HCT116 (cell line): ENCODE results near the gene GPALPP1. TPM values are rescaled to one million over a fixed set of nuclear protein-coding genes. Genes with fewer than 3 reads are reported as not detected.

Experiments used
- ATAC-seq: fragments of 200-7000 bp; cut with Tn5 transposase; 2 replicates; pipeline ENCODE4 v1.9.1; 2020; ENCODE audit warnings: mild to moderate bottlenecking, moderate library complexity
- BruUV-seq: library from RNA; stranded (reverse); fragments of 400-500 nt; replicated peaks from 2 replicates; lab custom pipeline; 2021; lab: Mats Ljungman, UMichigan
- CTCF ChIA-PET: fragments of 300-600 bp; sonication (Branson Sonifier 250); formaldehyde crosslinking; loops from one replicate; lab custom pipeline; 2021; ENCODE audit warnings: antibody characterized with exemption; lab: Charles Lee
- POLR2A ChIA-PET: fragments of 300-600, 350-600 bp; sonication (Branson Sonifier 250); formaldehyde crosslinking; loops from one replicate; lab custom pipeline; 2021; ENCODE audit warnings: antibody characterized with exemption; lab: Charles Lee
- RAD21 ChIA-PET, 2 experiments: fragments of 300-600 bp; sonication (Branson Sonifier 250); formaldehyde crosslinking; loops; one replicate each; lab custom pipeline; 2023; ENCODE audit warnings: low total read pairs in 2 of 2; ENCODE audit not compliant: uncharacterized antibody in 2 of 2, unreplicated experiment in 2 of 2, low non-redundant PET in 1 of 2; lab: Charles Lee
- DNase-seq: peaks from one replicate; pipeline ENCODE4 v3.0.0-alpha.2; 2010; ENCODE audit warnings: low read depth, low spot score
- H2AFZ ChIP-seq: fragments of 200-600 bp; shearing (Covaris generic), sonication (generic); 2 replicates; pipeline ENCODE4 v1.6.1; 2017; ENCODE audit warnings: low read depth, mixed run types, mixed read lengths, antibody characterized with exemption, low read length; ENCODE audit not compliant: poor library complexity, severe bottlenecking
- H3K27ac ChIP-seq: 2 replicates; pipeline ENCODE4 v1.5.1; 2012; ENCODE audit warnings: low read depth, low read length
- H3K27me3 ChIP-seq: fragments of 200-600 bp; sonication (generic); 2 replicates; pipeline ENCODE4 v1.6.1; 2016; ENCODE audit warnings: mixed run types, low read length, mixed read lengths; ENCODE audit not compliant: insufficient read depth
- H3K36me3 ChIP-seq, 2 experiments: fragments of 200-500 bp in 1 of 2; fragments of 200-600 bp in 1 of 2; sonication (Bioruptor generic) in 1 of 2; sonication (generic) in 1 of 2; 2 replicates each; pipeline versions ENCODE4 v1.5.1 to v1.6.1; 2014 to 2016; ENCODE audit warnings: low read length in 2 of 2, inconsistent platforms in 1 of 2, mixed read lengths in 1 of 2, mixed run types in 1 of 2; ENCODE audit not compliant: insufficient read depth in 2 of 2, control insufficient read depth in 1 of 2
- H3K4me1 ChIP-seq, 2 experiments: fragments of 200-600 bp in 1 of 2; sonication (generic) in 1 of 2; 2 replicates each; pipeline versions ENCODE4 v1.5.1 to v1.6.1; 2012 to 2017; ENCODE audit warnings: low read length in 2 of 2, inconsistent platforms in 1 of 2, mild to moderate bottlenecking in 1 of 2, mixed read lengths in 1 of 2, mixed run types in 1 of 2, moderate library complexity in 1 of 2; ENCODE audit not compliant: insufficient read depth in 2 of 2, control insufficient read depth in 1 of 2
- H3K4me2 ChIP-seq: fragments of 200-600 bp; sonication (generic); 2 replicates; pipeline ENCODE4 v1.6.1; 2017; ENCODE audit warnings: mixed run types, low read length, mixed read lengths
- H3K4me3 ChIP-seq, 2 experiments: fragments of 200-600 bp in 1 of 2; sonication (generic) in 1 of 2; replicated peaks in 1 of 2; 2 replicates each; pipeline ENCODE4 v1.5.1; 2011 to 2016; ENCODE audit warnings: low read length in 2 of 2, control low read depth in 1 of 2, low read depth in 1 of 2, mild to moderate bottlenecking in 1 of 2, mixed read lengths in 1 of 2, mixed run types in 1 of 2
- H3K79me2 ChIP-seq: fragments of 200-600 bp; sonication (generic); 2 replicates; pipeline ENCODE4 v1.6.1; 2017; ENCODE audit warnings: mild to moderate bottlenecking, mixed run types, low read length, moderate library complexity, mixed read lengths; ENCODE audit not compliant: insufficient read depth
- H3K9ac ChIP-seq: fragments of 200-600 bp; sonication (generic); 2 replicates; pipeline ENCODE4 v1.6.1; 2016; ENCODE audit warnings: low read length, mixed read lengths
- H3K9me2 ChIP-seq: fragments of 200-600 bp; sonication (generic), shearing (Covaris generic); 2 replicates; pipeline ENCODE4 v1.6.1; 2017; ENCODE audit warnings: mixed run types, mild to moderate bottlenecking, moderate library complexity; ENCODE audit not compliant: insufficient read depth
- H3K9me3 ChIP-seq, 2 experiments: fragments of 200-500 bp in 1 of 2; fragments of 200-600 bp in 1 of 2; sonication (Bioruptor generic) in 1 of 2; sonication (generic) in 1 of 2; 2 replicates each; pipeline ENCODE4 v1.6.1; 2014 to 2017; ENCODE audit warnings: low read length in 2 of 2, mixed read lengths in 2 of 2, inconsistent platforms in 1 of 2, low read depth in 1 of 2, mild to moderate bottlenecking in 1 of 2, mixed run types in 1 of 2, moderate library complexity in 1 of 2; ENCODE audit not compliant: control insufficient read depth in 1 of 2, insufficient read depth in 1 of 2
- H4K20me1 ChIP-seq: fragments of 200-600 bp; sonication (generic), shearing (Covaris generic); 2 replicates; pipeline ENCODE4 v1.6.1; 2017; ENCODE audit warnings: mixed run types, mild to moderate bottlenecking, moderate library complexity; ENCODE audit not compliant: insufficient read depth
- EZH2 ChIP-seq: fragments of 200-600 bp; sonication (generic); IDR thresholded peaks from 2 replicates; pipeline ENCODE4 v1.6.1; 2017; ENCODE audit warnings: antibody characterized with exemption, mixed run types
- JUND ChIP-seq: IDR thresholded peaks from 2 replicates; pipeline ENCODE4 v1.6.1; 2012
- POLR2A ChIP-seq: IDR thresholded peaks from 2 replicates; pipeline ENCODE4 v1.7.0; 2011; ENCODE audit warnings: borderline replicate concordance; ENCODE audit not compliant: insufficient read depth, insufficient read length; ENCODE audit errors: extremely low read depth
- RAD21 ChIP-seq: IDR thresholded peaks from 2 replicates; pipeline ENCODE4 v1.6.1; 2012; ENCODE audit warnings: low read depth, mild to moderate bottlenecking
- intact Hi-C: fragments of 100-400 bp; cut with micrococcal nuclease; formaldehyde crosslinking; loops from 2 replicates; pipeline ENCODE4 v1.10.0; 2022
- total RNA-seq: library from RNA; stranded (reverse); gene quantifications from one replicate; pipeline ENCODE4 v1.2.1, GENCODE V29; 2021; ENCODE audit not compliant: unreplicated experiment
- TF ChIP-seq, protein P1 (sequence below): IDR thresholded peaks from 2 replicates; pipeline ENCODE4 v1.6.1; 2012
- TF ChIP-seq, protein P2 (sequence below), 3 experiments: fragments of 200-600 bp in 1 of 3; sonication (generic) in 1 of 3; IDR thresholded peaks in 2 of 3; conservative IDR thresholded peaks in 1 of 3; 2 replicates each; pipeline ENCODE4 v1.5.1; 2012 to 2017; ENCODE audit warnings: low read depth in 2 of 3, low read length in 2 of 3, antibody characterized with exemption in 1 of 3, borderline replicate concordance in 1 of 3, control low read depth in 1 of 3, mild to moderate bottlenecking in 1 of 3, mixed read lengths in 1 of 3, mixed run types in 1 of 3, moderate library complexity in 1 of 3; ENCODE audit not compliant: insufficient read depth in 1 of 3
- TF ChIP-seq, protein P3 (sequence below): IDR thresholded peaks from 2 replicates; pipeline ENCODE4 v1.6.1; 2012; ENCODE audit warnings: low read depth

GPALPP1 gene
- total RNA-seq, 1 experiment from 2014 or later = 21.3 TPM

DNA sequence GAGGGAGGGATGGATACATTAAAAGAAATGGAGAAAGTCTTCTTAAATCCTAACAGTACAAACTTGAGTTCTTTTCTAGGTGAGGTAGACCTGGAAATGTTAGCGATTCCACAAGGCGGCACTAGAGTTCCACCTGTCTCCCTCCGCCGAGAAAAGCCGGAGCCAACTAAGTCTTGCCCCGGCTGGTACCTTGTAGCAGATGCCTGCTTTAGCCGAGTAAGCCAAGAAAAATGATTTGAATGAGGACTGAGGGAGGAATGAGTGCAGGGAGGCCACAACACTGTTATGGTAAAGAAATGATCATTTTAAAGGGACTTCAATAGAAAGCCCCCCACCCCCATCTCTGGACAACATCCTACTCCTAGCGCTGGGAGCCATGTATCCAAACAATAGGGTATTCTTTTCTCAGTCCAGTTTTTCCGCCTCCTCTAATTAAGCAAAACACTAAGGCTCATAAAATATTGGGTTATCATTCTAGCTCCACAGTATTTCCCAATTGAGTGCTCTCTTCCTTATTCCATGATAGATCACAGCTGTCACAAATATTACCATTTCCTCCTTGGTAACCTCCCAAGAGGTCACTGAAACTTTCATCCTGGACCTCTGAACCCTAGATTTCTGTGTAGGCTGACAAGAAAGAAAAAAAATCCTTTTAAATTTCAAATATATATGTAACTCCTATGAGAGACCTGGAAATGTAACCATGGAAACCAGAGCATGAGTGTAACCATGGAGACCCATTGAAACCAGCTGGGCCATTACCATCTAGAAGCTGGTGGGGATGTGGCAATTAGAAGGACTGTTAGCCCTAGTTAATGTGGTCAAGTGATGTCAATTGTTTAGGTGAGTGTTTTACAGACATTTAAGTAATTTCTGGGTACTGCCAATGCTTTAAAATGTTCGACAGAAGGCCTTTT lies 58.3 kb downstream of the GPALPP1 start:
- Histone ChIP-seq H4K20me1 (no peaks in the 10 kb centered on the region), H3K4me2 (no peak overlapping the region), H3K4me1 (peaks cover 0 to 4% of the 10 kb centered on the region in 2 experiments; a peak in 1 of 4 replicates), H2AFZ (peak overlapping the region; percentile 81), H3K27me3 (no peaks in the 10 kb centered on the region), H3K27ac (no peak overlapping the region), H3K4me3 (no peak overlapping the region), H3K9ac (no peak overlapping the region), H3K9me2 (no peaks in the 10 kb centered on the region), H3K79me2 (no peaks in the 10 kb centered on the region), H3K9me3 (no peaks in the 10 kb centered on the region), H3K36me3 (no peaks in the 10 kb centered on the region)
- DNase-seq (peak; percentile 68), ATAC-seq (peak; percentile 95)
- ChIA-PET CTCF (interaction anchor here (0.7 to 4.4 kb wide), 9 partner anchors 26 to 347 kb away, joined by 3 to 55 read pairs (median 4); partner anchors contain the start of gene TPT1), RAD21 (interaction anchor here (0.8 to 2.2 kb wide), 6 partner anchors 233 to 261 kb away, joined by 3 to 13 read pairs (median 5); no protein-coding TSS in a partner anchor), POLR2A (interaction anchor here (1.0 to 1.2 kb wide), 2 partner anchors 293 to 294 kb away, joined by 3 to 6 read pairs; partner anchors contain the start of gene TPT1)
- no TSS peak for BruUV-seq
- intact Hi-C loops = loop anchor here (1.0 to 10.0 kb wide), 3 partner anchors 234 to 347 kb away; no protein-coding TSS in a partner anchor
- TF ChIP-seq POLR2A (no peak), JUND (no peak), EZH2 (no peak), RAD21 (peak; percentile 98)
- TF ChIP-seq, protein P1, sequence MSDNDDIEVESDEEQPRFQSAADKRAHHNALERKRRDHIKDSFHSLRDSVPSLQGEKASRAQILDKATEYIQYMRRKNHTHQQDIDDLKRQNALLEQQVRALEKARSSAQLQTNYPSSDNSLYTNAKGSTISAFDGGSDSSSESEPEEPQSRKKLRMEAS = no peak
- TF ChIP-seq, protein P2, sequence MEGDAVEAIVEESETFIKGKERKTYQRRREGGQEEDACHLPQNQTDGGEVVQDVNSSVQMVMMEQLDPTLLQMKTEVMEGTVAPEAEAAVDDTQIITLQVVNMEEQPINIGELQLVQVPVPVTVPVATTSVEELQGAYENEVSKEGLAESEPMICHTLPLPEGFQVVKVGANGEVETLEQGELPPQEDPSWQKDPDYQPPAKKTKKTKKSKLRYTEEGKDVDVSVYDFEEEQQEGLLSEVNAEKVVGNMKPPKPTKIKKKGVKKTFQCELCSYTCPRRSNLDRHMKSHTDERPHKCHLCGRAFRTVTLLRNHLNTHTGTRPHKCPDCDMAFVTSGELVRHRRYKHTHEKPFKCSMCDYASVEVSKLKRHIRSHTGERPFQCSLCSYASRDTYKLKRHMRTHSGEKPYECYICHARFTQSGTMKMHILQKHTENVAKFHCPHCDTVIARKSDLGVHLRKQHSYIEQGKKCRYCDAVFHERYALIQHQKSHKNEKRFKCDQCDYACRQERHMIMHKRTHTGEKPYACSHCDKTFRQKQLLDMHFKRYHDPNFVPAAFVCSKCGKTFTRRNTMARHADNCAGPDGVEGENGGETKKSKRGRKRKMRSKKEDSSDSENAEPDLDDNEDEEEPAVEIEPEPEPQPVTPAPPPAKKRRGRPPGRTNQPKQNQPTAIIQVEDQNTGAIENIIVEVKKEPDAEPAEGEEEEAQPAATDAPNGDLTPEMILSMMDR (IDR thresholded peaks at IDR 0.05 in 2 of 3, conservative IDR thresholded peaks at IDR 0.05 in 1 of 3; ENCODE audit: borderline replicate concordance in 1 of 3, insufficient read depth in 1 of 3, low read depth in 2 of 3, low read length in 2 of 3) = peak; percentile 87 to 95 (median 94)
- TF ChIP-seq, protein P3, sequence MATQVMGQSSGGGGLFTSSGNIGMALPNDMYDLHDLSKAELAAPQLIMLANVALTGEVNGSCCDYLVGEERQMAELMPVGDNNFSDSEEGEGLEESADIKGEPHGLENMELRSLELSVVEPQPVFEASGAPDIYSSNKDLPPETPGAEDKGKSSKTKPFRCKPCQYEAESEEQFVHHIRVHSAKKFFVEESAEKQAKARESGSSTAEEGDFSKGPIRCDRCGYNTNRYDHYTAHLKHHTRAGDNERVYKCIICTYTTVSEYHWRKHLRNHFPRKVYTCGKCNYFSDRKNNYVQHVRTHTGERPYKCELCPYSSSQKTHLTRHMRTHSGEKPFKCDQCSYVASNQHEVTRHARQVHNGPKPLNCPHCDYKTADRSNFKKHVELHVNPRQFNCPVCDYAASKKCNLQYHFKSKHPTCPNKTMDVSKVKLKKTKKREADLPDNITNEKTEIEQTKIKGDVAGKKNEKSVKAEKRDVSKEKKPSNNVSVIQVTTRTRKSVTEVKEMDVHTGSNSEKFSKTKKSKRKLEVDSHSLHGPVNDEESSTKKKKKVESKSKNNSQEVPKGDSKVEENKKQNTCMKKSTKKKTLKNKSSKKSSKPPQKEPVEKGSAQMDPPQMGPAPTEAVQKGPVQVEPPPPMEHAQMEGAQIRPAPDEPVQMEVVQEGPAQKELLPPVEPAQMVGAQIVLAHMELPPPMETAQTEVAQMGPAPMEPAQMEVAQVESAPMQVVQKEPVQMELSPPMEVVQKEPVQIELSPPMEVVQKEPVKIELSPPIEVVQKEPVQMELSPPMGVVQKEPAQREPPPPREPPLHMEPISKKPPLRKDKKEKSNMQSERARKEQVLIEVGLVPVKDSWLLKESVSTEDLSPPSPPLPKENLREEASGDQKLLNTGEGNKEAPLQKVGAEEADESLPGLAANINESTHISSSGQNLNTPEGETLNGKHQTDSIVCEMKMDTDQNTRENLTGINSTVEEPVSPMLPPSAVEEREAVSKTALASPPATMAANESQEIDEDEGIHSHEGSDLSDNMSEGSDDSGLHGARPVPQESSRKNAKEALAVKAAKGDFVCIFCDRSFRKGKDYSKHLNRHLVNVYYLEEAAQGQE = no peak
